ENCODE results near the gene PRODH2. TPM values are rescaled to one million over a fixed set of nuclear protein-coding genes. Genes with fewer than 3 reads are reported as not detected.
"Not testable (repeated sequence)": the region's sequence is repeated elsewhere in the genome, so short reads cannot be mapped to it uniquely, and the experiment has no call there.

PRODH2 gene
- total RNA-seq, 2 experiments from 2014 or later = not detected

GRCh38 chr19:35842666-35843272, 30.1 kb upstream of the PRODH2 start:
- H3K27ac Mint-ChIP-seq = no peak overlapping the region
- peaks cover 61% of the 10 kb centered on the region for H3K27me3 Mint-ChIP-seq
- Histone ChIP-seq H3K4me1 (ENCODE audit: insufficient read depth, low read length) (peaks cover 22% of the 10 kb centered on the region), H3K9me3 (ENCODE audit: control insufficient read depth in 1 of 2, insufficient read depth in 1 of 2, low read length in 2 of 2) (peaks cover 7 to 63% of the 10 kb centered on the region in 2 experiments), H3K27ac (ENCODE audit: low read depth in 1 of 2, low read length in 2 of 2) (no peak overlapping the region), H3K27me3 (ENCODE audit: control insufficient read depth in 1 of 2, insufficient read depth in 2 of 2, low read length in 2 of 2) (peaks cover 46 to 60% of the 10 kb centered on the region in 2 experiments), H3K4me3 (ENCODE audit: low read length) (no peak overlapping the region), H3K36me3 (ENCODE audit: insufficient read depth, low read length) (no peaks in the 10 kb centered on the region)
- no peak overlapping the region for H3K4me3 Mint-ChIP-seq
- CTCF ChIA-PET = no interaction called here
- no peaks in the 10 kb centered on the region for H3K36me3 Mint-ChIP-seq (ENCODE audit: low read depth)
- H3K9me3 Mint-ChIP-seq = peaks cover 7% of the 10 kb centered on the region
- intact Hi-C loops (cut with DNase I, micrococcal nuclease) = no loop called here
- DNase-seq (no peak), ATAC-seq (ENCODE audit: poor library complexity) (no peak)
- peaks cover 19% of the 10 kb centered on the region for H3K4me1 Mint-ChIP-seq (ENCODE audit: low read depth)
- no peak for TF ChIP-seq CTCF (IDR thresholded peaks at IDR 0.05)
- POLR2A ChIA-PET = no interaction called here

- Histone ChIP-seq H3K27ac (ENCODE audit: low read depth in 1 of 2, low read length in 2 of 2) (no peak overlapping the region), H3K27me3 (ENCODE audit: control insufficient read depth in 1 of 2, insufficient read depth in 2 of 2, low read length in 2 of 2) (peaks cover 45 to 54% of the 10 kb centered on the region in 2 experiments), H3K4me1 (ENCODE audit: insufficient read depth, low read length) (peaks cover 22% of the 10 kb centered on the region), H3K4me3 (ENCODE audit: low read length) (no peak overlapping the region), H3K9me3 (ENCODE audit: control insufficient read depth in 1 of 2, insufficient read depth in 1 of 2, low read length in 2 of 2) (peaks cover 7 to 63% of the 10 kb centered on the region in 2 experiments), H3K36me3 (ENCODE audit: insufficient read depth, low read length) (no peaks in the 10 kb centered on the region)
- Mint-ChIP-seq H3K4me1 (ENCODE audit: low read depth) (peaks cover 19% of the 10 kb centered on the region), H3K9me3 (peaks cover 7% of the 10 kb centered on the region), H3K27ac (no peak overlapping the region), H3K27me3 (peaks cover 62% of the 10 kb centered on the region), H3K36me3 (ENCODE audit: low read depth) (no peaks in the 10 kb centered on the region), H3K4me3 (no peak overlapping the region)
- DNase-seq = no peak
- CTCF ChIA-PET = no interaction called here
- POLR2A ChIA-PET = no interaction called here
- intact Hi-C loops (cut with DNase I, micrococcal nuclease) = no loop called here
- no peak for TF ChIP-seq CTCF (IDR thresholded peaks at IDR 0.05)
- no peak for ATAC-seq (ENCODE audit: poor library complexity)
Observed at GRCh38 chr19:35841961-35842595, 29.4 kb upstream of the PRODH2 start.

DNA sequence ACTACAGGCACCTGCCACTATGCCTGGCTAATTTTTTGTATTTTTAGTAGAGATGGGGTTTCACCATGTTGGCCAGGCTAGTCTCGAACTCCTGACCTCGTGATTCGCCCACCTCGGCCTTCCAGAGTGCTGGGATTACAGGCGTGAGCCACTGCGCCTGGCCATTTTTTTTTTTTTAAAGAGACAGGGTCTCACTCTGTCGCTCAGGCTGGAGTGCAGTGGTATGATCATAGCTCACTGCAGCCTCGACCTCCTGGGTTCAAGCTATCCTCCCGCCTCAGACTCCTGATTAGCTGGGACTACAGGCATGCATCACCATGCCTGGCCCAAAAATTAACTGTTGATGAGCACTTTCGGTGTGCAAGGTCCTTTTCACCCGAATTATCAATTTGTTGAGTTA, 23.5 kb upstream of the PRODH2 start:
- peaks cover 35% of the 10 kb centered on the region for H3K27me3 Mint-ChIP-seq
- H3K4me3 ChIP-seq (ENCODE audit: low read length); H3K4me1 Mint-ChIP-seq (ENCODE audit: low read depth); H3K4me1 ChIP-seq (ENCODE audit: insufficient read depth, low read length); H3K27ac Mint-ChIP-seq; DNase-seq; ATAC-seq (ENCODE audit: poor library complexity); H3K36me3 Mint-ChIP-seq (ENCODE audit: low read depth); POLR2A ChIA-PET; H3K9me3 Mint-ChIP-seq; H3K36me3 ChIP-seq (ENCODE audit: insufficient read depth, low read length); H3K4me3 Mint-ChIP-seq; H3K27ac ChIP-seq (ENCODE audit: low read depth in 1 of 2, low read length in 2 of 2); CTCF ChIA-PET; intact Hi-C loops (cut with DNase I, micrococcal nuclease): not testable (repeated sequence)
- peaks cover 7 to 25% of the 10 kb centered on the region in 2 experiments for H3K9me3 ChIP-seq (ENCODE audit: control insufficient read depth in 1 of 2, insufficient read depth in 1 of 2, low read length in 2 of 2)
- peaks cover 4 to 25% of the 10 kb centered on the region in 2 experiments for H3K27me3 ChIP-seq (ENCODE audit: control insufficient read depth in 1 of 2, insufficient read depth in 2 of 2, low read length in 2 of 2)
